DMS79 (cell line): Measurements from ENCODE around the gene CCDC27.

Experiments used
- DNase-seq: peaks from one replicate; lab custom pipeline; 2025; lab: John Stamatoyannopoulos, UW

CCDC27 gene

GRCh38 chr1:3759796-3760195, 7.5 kb downstream of the CCDC27 start:
- DNase-seq = no peak

GRCh38 chr1:3761296-3762010, 9.2 kb downstream of the CCDC27 start:
- DNase-seq = no peak

GRCh38 chr1:3762151-3762872, 10.1 kb downstream of the CCDC27 start:
- no peak for DNase-seq

- no peak for DNase-seq
Measured at GRCh38 chr1:3762873-3763228, 10.6 kb downstream of the CCDC27 start.

- no peak for DNase-seq
Measured at GRCh38 chr1:3763351-3764125, 11.3 kb downstream of the CCDC27 start.

GRCh38 chr1:3767328-3767925, 15.2 kb downstream of the CCDC27 start:
- DNase-seq = no peak

GRCh38 chr1:3768811-3769390, 16.7 kb downstream of the CCDC27 start:
- DNase-seq = no peak

GRCh38 chr1:3770047-3770765, 18.0 kb downstream of the CCDC27 start:
- DNase-seq = no peak

GRCh38 chr1:3771108-3772026, 19.1 kb downstream of the CCDC27 start:
- no peak for DNase-seq

GRCh38 chr1:3772027-3772714, 19.9 kb downstream of the CCDC27 start:
- no peak for DNase-seq

GRCh38 chr1:3772715-3773571, 20.7 kb downstream of the CCDC27 start, which contains the start of gene SMIM1:
SMIM1 (plus strand) TSS chr1:3772749; CDS start chr1:3775374, 2,625 bp downstream.
- DNase-seq = no peak

GRCh38 chr1:3773572-3774275, 21.5 kb downstream of the CCDC27 start:
- no peak for DNase-seq

- DNase-seq = no peak
Measured at GRCh38 chr1:3774276-3774945, 22.2 kb downstream of the CCDC27 start.

GRCh38 chr1:3774946-3775489, 22.8 kb downstream of the CCDC27 start:
- no peak for DNase-seq

GRCh38 chr1:3775490-3776230, 23.4 kb downstream of the CCDC27 start:
- peak; percentile 85 for DNase-seq

- peak; percentile 91 for DNase-seq
Measured at GRCh38 chr1:3776231-3776961, 24.1 kb downstream of the CCDC27 start.
